Mesendoderm (in vitro differentiated cells): ENCODE measurements around the gene MCU.

Experiments
- DNase-seq: peaks from one replicate; pipeline ENCODE4 v3.0.0; 2013
- H2AK5ac ChIP-seq: 2 replicates; pipeline ENCODE4 v1.6.1; 2013; ENCODE audit warnings: low read length, inconsistent platforms
- H2BK120ac ChIP-seq: 2 replicates; pipeline ENCODE4 v1.6.1; 2013; ENCODE audit warnings: low read depth, mild to moderate bottlenecking, low read length, moderate library complexity, mixed read lengths
- H2BK15ac ChIP-seq: replicated peaks from 2 replicates; pipeline ENCODE4 v1.6.1; 2013; ENCODE audit warnings: low read depth, mild to moderate bottlenecking, moderate library complexity
- H2BK5ac ChIP-seq: 2 replicates; pipeline ENCODE4 v1.6.1; 2013; ENCODE audit warnings: low read length, inconsistent platforms
- H3K18ac ChIP-seq: 2 replicates; pipeline ENCODE4 v1.6.1; 2013; ENCODE audit warnings: mild to moderate bottlenecking, low read length, mixed read lengths
- H3K23ac ChIP-seq: one replicate; pipeline ENCODE4 v1.6.1; 2013; ENCODE audit warnings: low read length
- H3K27ac ChIP-seq: 2 replicates; pipeline ENCODE4 v1.5.1; 2013; ENCODE audit warnings: low read depth, mild to moderate bottlenecking, inconsistent platforms, low read length, moderate library complexity
- H3K27me3 ChIP-seq: 2 replicates; pipeline ENCODE4 v1.6.1; 2013; ENCODE audit warnings: low read length, control low read depth, mild to moderate bottlenecking, inconsistent platforms; ENCODE audit not compliant: insufficient read depth, poor library complexity
- H3K36me3 ChIP-seq: 2 replicates; pipeline ENCODE4 v1.6.1; 2013; ENCODE audit warnings: low read length, inconsistent platforms; ENCODE audit not compliant: control insufficient read depth, insufficient read depth
- H3K4ac ChIP-seq: one replicate; pipeline ENCODE4 v1.6.1; 2013; ENCODE audit warnings: low read depth, mild to moderate bottlenecking, low read length, moderate library complexity
- H3K4me1 ChIP-seq: 2 replicates; pipeline ENCODE4 v1.6.1; 2013; ENCODE audit warnings: low read depth, low read length, inconsistent platforms; ENCODE audit not compliant: control insufficient read depth
- H3K4me2 ChIP-seq: 2 replicates; pipeline ENCODE4 v1.6.1; 2013; ENCODE audit warnings: low read length
- H3K4me3 ChIP-seq: 2 replicates; pipeline ENCODE4 v1.5.1; 2013; ENCODE audit warnings: mild to moderate bottlenecking, low read length
- H3K56ac ChIP-seq: one replicate; pipeline ENCODE4 v1.6.1; 2013; ENCODE audit warnings: low read length
- H3K79me1 ChIP-seq: 2 replicates; pipeline ENCODE4 v1.6.1; 2013; ENCODE audit warnings: low read length, inconsistent platforms
- H3K79me2 ChIP-seq: 2 replicates; pipeline ENCODE4 v1.6.1; 2013; ENCODE audit warnings: mild to moderate bottlenecking, low read length; ENCODE audit not compliant: control insufficient read depth, insufficient read depth
- H3K9ac ChIP-seq: 2 replicates; pipeline ENCODE4 v1.6.1; 2013; ENCODE audit warnings: low read length, inconsistent platforms
- H4K5ac ChIP-seq: one replicate; pipeline ENCODE4 v1.6.1; 2013; ENCODE audit warnings: low read length
- H4K8ac ChIP-seq: one replicate; pipeline ENCODE4 v1.6.1; 2013; ENCODE audit warnings: low read depth, mild to moderate bottlenecking, control low read depth, low read length, moderate library complexity
- WGBS: extraction: QIAGEN DNeasy Blood & Tissue Kit; methylation state at CpG from one replicate; pipeline ENCODE4 v1.1.7; 2013; ENCODE audit warnings: low lambda C conversion rate, missing lambda C conversion rate; ENCODE audit not compliant: insufficient coverage; ENCODE audit errors: extremely low coverage; 5-methylcytosine and 5-hydroxymethylcytosine counted together

Gene MCU

GRCh38 chr10:72846238-72846637, 154.3 kb downstream of the MCU start:
- Histone ChIP-seq H3K27ac (no peak overlapping the region), H3K4me3 (no peak overlapping the region), H2AK5ac (no peak overlapping the region), H3K23ac (no peak overlapping the region), H2BK5ac (no peak overlapping the region), H3K4me1 (no peaks in the 10 kb centered on the region), H4K5ac (no peak overlapping the region), H3K79me1 (peaks cover 3% of the 10 kb centered on the region), H4K8ac (no peak overlapping the region), H3K79me2 (no peaks in the 10 kb centered on the region), H2BK120ac (no peak overlapping the region), H3K18ac (no peak overlapping the region), H3K36me3 (no peaks in the 10 kb centered on the region), H2BK15ac (no peak overlapping the region), H3K27me3 (no peaks in the 10 kb centered on the region), H3K4ac (no peak overlapping the region), H3K56ac (no peak overlapping the region), H3K9ac (no peak overlapping the region), H3K4me2 (no peak overlapping the region)
- WGBS: no CpG with 5 or more reads among the region's 7 CpGs
- no peak for DNase-seq

GRCh38 chr10:72847681-72848080, 155.7 kb downstream of the MCU start:
- Histone ChIP-seq H2BK5ac (no peak overlapping the region), H3K9ac (no peak overlapping the region), H3K79me1 (peaks cover 3% of the 10 kb centered on the region), H3K4me3 (no peak overlapping the region), H4K8ac (no peak overlapping the region), H2BK120ac (no peak overlapping the region), H3K56ac (no peak overlapping the region), H2AK5ac (no peak overlapping the region), H3K18ac (no peak overlapping the region), H3K4me1 (no peaks in the 10 kb centered on the region), H3K27ac (no peak overlapping the region), H3K36me3 (no peaks in the 10 kb centered on the region), H3K27me3 (no peaks in the 10 kb centered on the region), H2BK15ac (no peak overlapping the region), H3K23ac (no peak overlapping the region), H4K5ac (no peak overlapping the region), H3K4me2 (no peak overlapping the region), H3K4ac (no peak overlapping the region), H3K79me2 (no peaks in the 10 kb centered on the region)
- no peak for DNase-seq
- WGBS: no CpG with 5 or more reads among the region's 2 CpGs

GRCh38 chr10:72850861-72851260, 158.9 kb downstream of the MCU start:
- no peak overlapping the region for H2BK15ac ChIP-seq
- no peak overlapping the region for H3K23ac ChIP-seq
- H3K27ac ChIP-seq: no peak overlapping the region
- H3K56ac ChIP-seq: no peak overlapping the region
- no peak overlapping the region for H2BK5ac ChIP-seq
- H3K79me1 ChIP-seq: peaks cover 3% of the 10 kb centered on the region
- no peak overlapping the region for H4K5ac ChIP-seq
- no peak for DNase-seq
- no peak overlapping the region for H2AK5ac ChIP-seq
- H4K8ac ChIP-seq: no peak overlapping the region
- no peak overlapping the region for H2BK120ac ChIP-seq
- H3K18ac ChIP-seq: no peak overlapping the region
- no peak overlapping the region for H3K4ac ChIP-seq
- no peak overlapping the region for H3K4me3 ChIP-seq
- H3K4me1 ChIP-seq: no peaks in the 10 kb centered on the region
- no peaks in the 10 kb centered on the region for H3K27me3 ChIP-seq
- H3K9ac ChIP-seq: no peak overlapping the region
- no peaks in the 10 kb centered on the region for H3K79me2 ChIP-seq
- H3K36me3 ChIP-seq: no peaks in the 10 kb centered on the region
- no peak overlapping the region for H3K4me2 ChIP-seq
- WGBS: no CpG with 5 or more reads among the region's 2 CpGs

- H3K4me2 ChIP-seq: no peak overlapping the region
- no peak overlapping the region for H4K5ac ChIP-seq
- H3K9ac ChIP-seq: no peak overlapping the region
- H3K27ac ChIP-seq: no peak overlapping the region
- H4K8ac ChIP-seq: no peak overlapping the region
- H2BK120ac ChIP-seq: no peak overlapping the region
- H3K4me3 ChIP-seq: no peak overlapping the region
- H3K27me3 ChIP-seq: no peaks in the 10 kb centered on the region
- no peak overlapping the region for H3K56ac ChIP-seq
- no peak overlapping the region for H3K18ac ChIP-seq
- WGBS: no CpG with 5 or more reads among the region's 1 CpG
- H3K4ac ChIP-seq: no peak overlapping the region
- no peak for DNase-seq
- no peaks in the 10 kb centered on the region for H3K36me3 ChIP-seq
- no peak overlapping the region for H2BK5ac ChIP-seq
- peaks cover 3% of the 10 kb centered on the region for H3K79me1 ChIP-seq
- H3K4me1 ChIP-seq: no peaks in the 10 kb centered on the region
- H2BK15ac ChIP-seq: no peak overlapping the region
- no peaks in the 10 kb centered on the region for H3K79me2 ChIP-seq
- no peak overlapping the region for H3K23ac ChIP-seq
- H2AK5ac ChIP-seq: no peak overlapping the region
These were observed 159.6 kb downstream of the MCU start for GRCh38 chr10:72851509-72851908.

- WGBS: no CpG with 5 or more reads among the region's 2 CpGs
- no peak overlapping the region for H3K9ac ChIP-seq
These were observed 160.6 kb downstream of the MCU start for GRCh38 chr10:72852508-72852907.

GRCh38 chr10:72855129-72855528, 163.2 kb downstream of the MCU start:
- no peaks in the 10 kb centered on the region for H3K79me1 ChIP-seq
- H3K4me1 ChIP-seq: no peaks in the 10 kb centered on the region
- no peak overlapping the region for H3K23ac ChIP-seq
- no peak overlapping the region for H3K27ac ChIP-seq
- H4K5ac ChIP-seq: no peak overlapping the region
- no peak overlapping the region for H2BK5ac ChIP-seq
- H3K27me3 ChIP-seq: no peaks in the 10 kb centered on the region
- H3K18ac ChIP-seq: no peak overlapping the region
- no peak overlapping the region for H3K9ac ChIP-seq
- H4K8ac ChIP-seq: no peak overlapping the region
- H2BK120ac ChIP-seq: no peak overlapping the region
- H2BK15ac ChIP-seq: no peak overlapping the region
- H3K79me2 ChIP-seq: no peaks in the 10 kb centered on the region
- DNase-seq: no peak
- H3K4me2 ChIP-seq: no peak overlapping the region
- no peak overlapping the region for H3K4me3 ChIP-seq
- no peak overlapping the region for H3K56ac ChIP-seq
- H3K4ac ChIP-seq: no peak overlapping the region
- no peaks in the 10 kb centered on the region for H3K36me3 ChIP-seq
- H2AK5ac ChIP-seq: no peak overlapping the region

More at GRCh38 chr10:72852508-72852907, 160.6 kb downstream of the MCU start:
- Histone ChIP-seq H3K79me2 (no peaks in the 10 kb centered on the region), H2AK5ac (no peak overlapping the region), H4K5ac (no peak overlapping the region), H3K27me3 (no peaks in the 10 kb centered on the region), H3K56ac (no peak overlapping the region), H3K4me1 (no peaks in the 10 kb centered on the region), H3K27ac (no peak overlapping the region), H3K4me3 (no peak overlapping the region), H2BK15ac (no peak overlapping the region), H3K23ac (no peak overlapping the region), H2BK5ac (no peak overlapping the region), H3K79me1 (peaks cover 3% of the 10 kb centered on the region), H3K18ac (no peak overlapping the region), H2BK120ac (no peak overlapping the region), H3K36me3 (no peaks in the 10 kb centered on the region), H4K8ac (no peak overlapping the region), H3K4me2 (no peak overlapping the region), H3K4ac (no peak overlapping the region)
- no peak for DNase-seq
